HG03159 (cell line): ENCODE measurements around the gene DUSP10.

Experiments
- ATAC-seq: cut with Tn5 transposase; IDR thresholded peaks from one replicate; pipeline ENCODE4 v1.9.1; 2021; ENCODE audit warnings: mild to moderate bottlenecking, moderate library complexity; ENCODE audit not compliant: unreplicated experiment

Gene DUSP10

DNA sequence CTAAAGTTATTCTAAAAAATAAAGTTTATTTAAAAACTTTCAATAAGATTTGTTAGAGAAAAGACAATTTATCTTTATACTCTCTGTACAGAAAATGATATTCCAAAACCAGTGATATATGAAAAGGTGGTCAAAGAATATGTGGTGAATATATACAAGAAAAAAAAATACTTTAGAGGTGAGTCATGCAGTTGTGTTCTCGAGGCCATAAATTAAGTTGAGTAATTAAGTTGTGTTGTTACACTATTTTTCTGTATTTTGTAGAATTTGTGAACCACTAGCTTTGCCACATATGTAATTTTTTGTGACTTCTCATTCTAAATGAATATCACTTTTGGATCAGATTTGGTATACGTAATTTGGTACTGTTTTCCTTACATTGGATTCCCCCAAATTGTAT is 23.6 kb upstream of the DUSP10 start:
- no peak for ATAC-seq

DNA sequence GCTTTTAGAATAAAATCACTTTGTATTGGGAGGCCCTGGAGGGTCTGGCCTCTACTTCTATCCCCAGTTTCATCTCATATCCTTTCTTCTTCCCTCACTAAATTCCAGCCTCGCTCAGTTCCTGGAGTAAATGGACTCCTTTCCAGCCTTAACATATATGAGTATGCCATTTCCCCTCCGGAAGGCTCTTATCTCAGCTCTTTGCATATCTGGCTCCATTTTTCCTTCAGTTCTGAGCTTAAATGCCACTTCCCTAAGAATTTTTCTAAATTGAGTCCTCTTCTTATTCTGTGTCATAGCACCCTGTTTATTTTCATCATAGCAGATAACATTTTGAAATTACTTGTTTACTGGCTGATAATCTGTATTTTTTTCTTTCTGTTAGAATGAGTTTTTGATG is 20.2 kb upstream of the DUSP10 start:
- ATAC-seq, result no peak

- peak; percentile 62 for ATAC-seq
Observed at GRCh38 chr1:221761354-221762002, 19.6 kb upstream of the DUSP10 start.

- no peak for ATAC-seq
Observed at GRCh38 chr1:221760911-221761310, 19.0 kb upstream of the DUSP10 start.

GRCh38 chr1:221759436-221759835 is 17.5 kb upstream of the DUSP10 start:
- no peak for ATAC-seq

DNA sequence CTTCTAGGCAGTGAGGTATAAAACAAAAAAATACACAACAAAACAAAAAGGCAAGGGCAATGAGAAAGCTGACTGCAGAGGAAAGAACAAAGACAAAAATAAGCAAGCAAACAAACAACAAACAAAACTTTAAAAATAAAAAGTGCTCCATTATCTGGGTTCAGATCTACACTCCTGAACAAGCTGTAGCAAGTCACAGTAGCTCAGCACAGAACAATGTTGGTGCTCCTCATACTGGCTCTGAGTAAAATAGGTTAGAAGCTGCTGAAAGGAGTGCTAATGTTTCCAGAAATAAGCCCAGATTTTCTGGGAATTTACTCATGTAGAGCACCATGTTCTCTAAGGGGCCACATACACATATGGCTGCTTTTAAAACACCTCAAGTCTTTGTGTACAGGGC is 16.6 kb upstream of the DUSP10 start:
- no peak for ATAC-seq

DNA sequence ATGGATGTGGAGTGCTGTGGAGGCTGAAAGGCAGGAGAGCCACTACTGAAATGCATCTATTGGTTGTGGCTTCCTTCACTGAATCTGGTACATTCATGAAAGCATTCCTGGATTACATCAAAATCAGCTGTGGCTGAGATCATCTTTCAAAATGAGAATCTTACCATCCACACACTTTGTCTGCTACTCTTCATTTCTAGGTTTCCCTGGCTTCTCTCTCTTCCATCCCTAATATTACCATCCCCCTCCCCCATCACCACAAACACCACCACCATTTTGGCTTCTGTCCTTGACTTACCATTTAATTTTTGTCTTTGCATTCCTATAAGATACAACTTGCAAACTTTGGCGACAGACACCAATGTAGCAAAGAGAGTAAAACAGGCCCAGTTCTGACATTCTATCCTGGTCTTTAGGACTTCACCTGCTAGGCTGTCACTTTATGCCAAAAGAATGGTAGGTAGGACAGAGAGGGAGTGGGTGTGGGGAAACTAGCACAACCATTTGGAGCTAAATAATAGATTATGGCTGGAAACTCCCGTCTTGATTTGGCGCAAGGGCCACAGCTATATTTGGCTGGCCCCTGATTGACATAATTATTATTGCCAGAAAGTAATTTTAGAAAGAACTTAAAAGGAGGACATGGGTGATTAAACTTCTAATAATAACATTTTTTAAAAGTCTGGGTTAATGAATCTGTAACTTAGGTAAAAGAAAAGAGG is 15.1 kb upstream of the DUSP10 start:
- ATAC-seq, result no peak

GRCh38 chr1:221753828-221754188 is 11.9 kb upstream of the DUSP10 start:
- peak; percentile 37 for ATAC-seq

- ATAC-seq, result no peak
Observed at GRCh38 chr1:221751226-221751887, 9.5 kb upstream of the DUSP10 start.

- no peak for ATAC-seq
Observed at GRCh38 chr1:221748981-221749380, 7.1 kb upstream of the DUSP10 start.

- no peak for ATAC-seq
Observed at GRCh38 chr1:221747839-221748238, 6.0 kb upstream of the DUSP10 start.

GRCh38 chr1:221743416-221744208 is 1.7 kb upstream of the DUSP10 start:
- ATAC-seq, result no peak

GRCh38 chr1:221742555-221743415 is 896 bp upstream of the DUSP10 start:
- peak; percentile 43 for ATAC-seq

- no peak for ATAC-seq
Observed at GRCh38 chr1:221740993-221741702, 741 bp downstream of the DUSP10 start.

DNA sequence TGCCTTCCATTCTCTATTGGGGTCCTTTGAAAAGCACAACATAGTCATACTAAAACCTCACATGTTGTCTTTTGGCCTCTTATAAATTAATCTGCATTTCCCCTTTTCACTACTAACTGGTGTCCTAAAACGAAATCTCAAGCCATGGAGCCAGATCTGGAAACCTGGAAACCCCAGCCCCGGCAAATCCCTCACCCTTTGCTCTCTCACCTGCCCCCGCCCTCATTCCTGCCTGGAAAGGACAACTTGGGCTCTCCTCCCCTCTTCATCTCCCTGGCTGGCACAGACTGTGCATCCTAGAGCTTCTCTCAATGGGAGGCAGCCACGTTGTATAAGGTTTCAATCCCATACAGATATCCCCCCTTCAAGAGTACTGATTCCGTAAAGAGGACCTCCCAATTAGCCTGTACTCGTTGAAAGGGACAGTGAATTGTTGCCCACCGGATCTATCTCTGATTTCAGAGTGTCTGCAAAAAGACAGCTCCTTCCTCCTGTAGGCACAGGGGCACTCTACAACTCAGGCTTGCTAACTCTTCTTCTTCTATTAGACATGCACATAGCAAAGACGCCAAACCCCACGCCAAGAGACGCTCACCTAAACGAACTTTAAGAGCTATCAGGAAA is 1.4 kb downstream of the DUSP10 start:
- ATAC-seq, result no peak

- ATAC-seq, result no peak
Observed at GRCh38 chr1:221739677-221740025, 2.2 kb downstream of the DUSP10 start.

- no peak for ATAC-seq
Observed at GRCh38 chr1:221739018-221739676, 2.7 kb downstream of the DUSP10 start.

GRCh38 chr1:221736714-221737113 is 5.2 kb downstream of the DUSP10 start:
- ATAC-seq, result no peak

GRCh38 chr1:221735999-221736398 is 5.9 kb downstream of the DUSP10 start:
- no peak for ATAC-seq
